ENCODE measurements around the gene DMWD.

DNA sequence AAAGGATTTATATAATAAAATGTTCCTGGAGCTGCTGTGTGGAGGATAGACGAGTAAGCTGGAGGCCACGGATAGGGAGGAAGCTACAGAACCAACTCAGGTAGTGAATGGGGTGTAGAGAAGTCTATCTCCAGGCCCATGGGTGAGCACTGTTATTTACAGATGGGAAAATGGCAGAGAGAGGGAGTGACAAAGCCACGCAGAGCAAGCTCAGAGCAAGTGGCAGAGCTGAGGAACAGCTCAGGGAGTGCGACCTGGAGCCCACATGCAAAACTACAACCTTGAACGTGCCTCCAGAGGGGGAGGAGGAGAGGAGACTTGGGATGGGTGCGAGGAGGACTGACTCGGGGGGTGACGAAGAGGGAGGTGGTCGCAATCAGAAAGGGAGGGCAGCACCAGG, 35.9 kb upstream of the DMWD start:
- TF ChIP-seq, protein P1, sequence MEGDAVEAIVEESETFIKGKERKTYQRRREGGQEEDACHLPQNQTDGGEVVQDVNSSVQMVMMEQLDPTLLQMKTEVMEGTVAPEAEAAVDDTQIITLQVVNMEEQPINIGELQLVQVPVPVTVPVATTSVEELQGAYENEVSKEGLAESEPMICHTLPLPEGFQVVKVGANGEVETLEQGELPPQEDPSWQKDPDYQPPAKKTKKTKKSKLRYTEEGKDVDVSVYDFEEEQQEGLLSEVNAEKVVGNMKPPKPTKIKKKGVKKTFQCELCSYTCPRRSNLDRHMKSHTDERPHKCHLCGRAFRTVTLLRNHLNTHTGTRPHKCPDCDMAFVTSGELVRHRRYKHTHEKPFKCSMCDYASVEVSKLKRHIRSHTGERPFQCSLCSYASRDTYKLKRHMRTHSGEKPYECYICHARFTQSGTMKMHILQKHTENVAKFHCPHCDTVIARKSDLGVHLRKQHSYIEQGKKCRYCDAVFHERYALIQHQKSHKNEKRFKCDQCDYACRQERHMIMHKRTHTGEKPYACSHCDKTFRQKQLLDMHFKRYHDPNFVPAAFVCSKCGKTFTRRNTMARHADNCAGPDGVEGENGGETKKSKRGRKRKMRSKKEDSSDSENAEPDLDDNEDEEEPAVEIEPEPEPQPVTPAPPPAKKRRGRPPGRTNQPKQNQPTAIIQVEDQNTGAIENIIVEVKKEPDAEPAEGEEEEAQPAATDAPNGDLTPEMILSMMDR (IDR thresholded peaks at IDR 0.05) = no peak
- TF ChIP-seq POLR2A (IDR thresholded peaks at IDR 0.05) = no peak
